Medulla oblongata (tissue), 1 donor: ENCODE data around the gene FBXO33.
"Not testable (repeated sequence)": the region's sequence is repeated elsewhere in the genome, so short reads cannot be mapped to it uniquely, and the experiment has no call there.

ENCODE experiments used
- DNase-seq: peaks from one replicate; pipeline ENCODE4 v3.0.0-alpha.2; 2015; ENCODE audit errors: extremely low spot score

FBXO33 gene

GRCh38 chr14:39369029-39369428 is 63.2 kb downstream of the FBXO33 start:
- DNase-seq, result no peak

GRCh38 chr14:39368261-39368959 is 63.8 kb downstream of the FBXO33 start:
- DNase-seq, result peak; percentile 68

- DNase-seq, result no peak
Measured at GRCh38 chr14:39367387-39367751, 64.9 kb downstream of the FBXO33 start.

- DNase-seq, result no peak
Measured at GRCh38 chr14:39366460-39367386, 65.5 kb downstream of the FBXO33 start.

GRCh38 chr14:39365354-39365753 is 66.9 kb downstream of the FBXO33 start:
- DNase-seq, result no peak

- DNase-seq, result no peak
Measured at GRCh38 chr14:39364509-39364908, 67.7 kb downstream of the FBXO33 start.

GRCh38 chr14:39361556-39361955 is 70.7 kb downstream of the FBXO33 start:
- not testable (repeated sequence) for DNase-seq

- DNase-seq, result no peak
Measured at GRCh38 chr14:39360316-39360715, 71.9 kb downstream of the FBXO33 start.

GRCh38 chr14:39359069-39359468 is 73.2 kb downstream of the FBXO33 start:
- not testable (repeated sequence) for DNase-seq

GRCh38 chr14:39351708-39352107 is 80.5 kb downstream of the FBXO33 start:
- DNase-seq, result no peak

GRCh38 chr14:39350866-39351265 is 81.4 kb downstream of the FBXO33 start:
- DNase-seq, result no peak
